GM08714 (cell line): ENCODE results near the gene URM1.

Experiments used
- H3K4me3 ChIP-seq: fragments of 200-500 bp; sonication (Bioruptor generic); 2 replicates; pipeline ENCODE4 v1.5.1; 2014; ENCODE audit warnings: mild to moderate bottlenecking, low read length, inconsistent platforms
- ZNF274 ChIP-seq: IDR thresholded peaks from 2 replicates; pipeline ENCODE4 v1.6.1; 2012; ENCODE audit warnings: mild to moderate bottlenecking, low read depth, low read length

URM1 gene

GRCh38 chr9:128389395-128390149 is 18.4 kb downstream of the URM1 start:
- no peak for TF ChIP-seq ZNF274

DNA sequence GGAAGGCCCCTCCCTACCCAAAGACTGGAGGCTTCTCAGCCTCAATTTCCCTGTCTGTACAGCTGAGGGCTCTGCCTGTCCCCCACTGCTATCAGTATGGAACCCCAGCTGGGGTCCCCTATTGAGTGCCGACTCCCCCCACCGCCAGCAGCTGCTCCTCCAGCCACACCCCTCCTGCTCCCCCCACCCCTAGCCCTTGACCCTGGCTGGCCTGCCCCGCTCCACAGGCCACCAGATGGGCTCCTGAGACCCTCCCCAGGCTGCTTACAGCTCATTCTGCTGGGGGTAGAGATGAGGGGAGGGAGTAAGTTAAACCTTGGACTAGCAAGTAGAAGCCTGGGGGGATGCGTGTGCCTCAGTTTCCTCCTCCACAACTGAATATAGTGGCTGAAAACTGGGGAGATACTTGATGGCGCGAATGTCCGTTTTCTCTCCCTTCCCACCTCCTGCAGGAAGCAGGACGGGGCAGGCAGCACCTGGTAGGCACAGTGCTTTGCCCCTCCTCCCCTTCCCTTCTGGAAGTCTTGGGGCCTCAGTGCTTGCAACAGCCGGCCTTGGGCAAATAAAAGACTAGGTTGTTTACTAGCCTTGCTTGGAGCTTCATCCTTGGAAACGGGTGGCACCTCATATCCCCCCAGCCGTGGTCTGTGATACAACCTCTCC is 19.1 kb downstream of the URM1 start:
- TF ChIP-seq ZNF274, result no peak
- no peak overlapping the region for H3K4me3 ChIP-seq

More at GRCh38 chr9:128389395-128390149, 18.4 kb downstream of the URM1 start:
- H3K4me3 ChIP-seq, result no peak overlapping the region

DNA sequence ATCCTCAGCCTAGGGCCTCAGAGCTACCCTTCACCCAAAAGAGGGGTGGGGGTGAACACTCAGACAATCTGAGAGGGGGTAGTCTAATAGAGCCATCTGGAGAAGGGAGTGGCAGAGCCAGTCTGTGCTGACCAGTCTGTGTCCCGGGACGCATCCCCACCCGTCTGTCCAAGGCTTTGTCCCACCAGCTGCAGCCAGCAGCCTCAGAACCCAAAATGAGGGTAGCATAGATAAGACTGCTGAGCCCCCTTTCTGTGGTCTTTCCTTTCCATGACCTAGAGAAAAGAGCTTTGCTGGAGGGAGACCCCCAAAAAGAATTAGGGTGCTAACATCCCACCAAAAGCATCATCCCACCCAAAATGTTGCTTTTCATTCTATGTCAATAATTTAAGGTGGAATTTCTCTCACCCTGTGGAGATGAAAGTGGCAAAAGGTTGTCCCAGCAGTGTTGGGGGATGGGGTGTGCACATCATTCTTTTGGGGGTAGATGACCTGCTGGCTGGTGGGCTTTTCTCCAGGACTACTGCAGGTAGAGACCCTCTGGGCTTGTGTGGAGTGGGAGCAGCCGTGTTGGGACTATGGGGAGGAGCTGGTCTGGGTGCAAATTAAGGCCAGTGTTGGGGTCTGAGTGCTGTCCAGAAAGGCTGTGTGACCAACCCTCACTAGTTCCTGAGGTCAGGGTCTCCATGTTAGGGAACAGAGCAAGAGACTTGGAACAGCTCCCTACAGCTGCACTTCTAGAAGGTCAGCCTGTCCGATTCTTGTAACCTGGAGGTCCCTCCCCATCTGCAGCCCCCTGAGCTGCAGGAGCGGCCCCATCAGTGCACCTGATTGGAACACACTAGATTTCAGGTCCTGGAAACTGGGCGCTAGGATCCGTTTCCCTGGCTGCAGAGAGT is 19.9 kb downstream of the URM1 start:
- TF ChIP-seq ZNF274, result no peak
- no peak overlapping the region for H3K4me3 ChIP-seq

DNA sequence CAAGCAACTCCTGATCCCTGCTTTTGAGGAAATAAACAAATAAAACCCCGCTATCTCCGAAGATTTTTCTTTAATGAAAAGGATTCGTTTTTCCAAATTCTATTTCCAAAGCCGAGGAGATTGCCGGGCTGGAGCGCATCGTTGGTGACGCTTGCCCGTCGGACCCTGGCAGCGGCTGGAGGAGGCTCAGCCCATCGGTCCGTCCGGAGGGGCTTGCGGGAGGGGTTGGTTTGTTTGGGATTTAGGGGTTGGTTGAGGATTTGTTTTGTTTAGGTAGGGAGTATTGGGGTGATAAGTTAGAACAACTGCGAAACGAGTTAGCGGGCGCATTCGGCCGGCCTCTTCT is 20.8 kb downstream of the URM1 start:
- no peak overlapping the region for H3K4me3 ChIP-seq
- no peak for TF ChIP-seq ZNF274

GRCh38 chr9:128392302-128393144 is 21.3 kb downstream of the URM1 start:
- H3K4me3 ChIP-seq, result no peak overlapping the region

GRCh38 chr9:128393145-128393775 is 22.1 kb downstream of the URM1 start:
- TF ChIP-seq ZNF274, result no peak
- no peak overlapping the region for H3K4me3 ChIP-seq

More at GRCh38 chr9:128392302-128393144, 21.3 kb downstream of the URM1 start:
- TF ChIP-seq ZNF274, result no peak

DNA sequence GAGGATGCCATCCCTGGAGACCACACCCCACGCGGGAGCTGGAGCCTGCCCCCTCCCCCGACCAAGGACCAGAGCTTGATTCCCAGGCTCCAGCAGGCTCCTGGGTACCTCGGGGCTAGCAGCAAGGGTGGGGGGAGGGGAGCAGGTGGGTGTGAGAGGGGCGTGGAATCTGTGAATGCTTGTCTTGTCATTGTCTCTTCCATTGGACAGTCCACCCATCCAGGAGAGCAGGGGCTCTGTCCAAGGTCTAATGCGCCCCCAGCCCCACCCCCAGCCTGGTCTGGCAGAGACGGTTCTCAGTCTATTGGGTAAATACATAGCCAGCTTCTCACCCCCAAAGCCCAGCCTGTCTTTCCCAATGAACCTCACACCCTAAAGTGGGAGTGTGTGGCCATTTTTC is 22.8 kb downstream of the URM1 start:
- TF ChIP-seq ZNF274, result no peak
- H3K4me3 ChIP-seq, result no peak overlapping the region

DNA sequence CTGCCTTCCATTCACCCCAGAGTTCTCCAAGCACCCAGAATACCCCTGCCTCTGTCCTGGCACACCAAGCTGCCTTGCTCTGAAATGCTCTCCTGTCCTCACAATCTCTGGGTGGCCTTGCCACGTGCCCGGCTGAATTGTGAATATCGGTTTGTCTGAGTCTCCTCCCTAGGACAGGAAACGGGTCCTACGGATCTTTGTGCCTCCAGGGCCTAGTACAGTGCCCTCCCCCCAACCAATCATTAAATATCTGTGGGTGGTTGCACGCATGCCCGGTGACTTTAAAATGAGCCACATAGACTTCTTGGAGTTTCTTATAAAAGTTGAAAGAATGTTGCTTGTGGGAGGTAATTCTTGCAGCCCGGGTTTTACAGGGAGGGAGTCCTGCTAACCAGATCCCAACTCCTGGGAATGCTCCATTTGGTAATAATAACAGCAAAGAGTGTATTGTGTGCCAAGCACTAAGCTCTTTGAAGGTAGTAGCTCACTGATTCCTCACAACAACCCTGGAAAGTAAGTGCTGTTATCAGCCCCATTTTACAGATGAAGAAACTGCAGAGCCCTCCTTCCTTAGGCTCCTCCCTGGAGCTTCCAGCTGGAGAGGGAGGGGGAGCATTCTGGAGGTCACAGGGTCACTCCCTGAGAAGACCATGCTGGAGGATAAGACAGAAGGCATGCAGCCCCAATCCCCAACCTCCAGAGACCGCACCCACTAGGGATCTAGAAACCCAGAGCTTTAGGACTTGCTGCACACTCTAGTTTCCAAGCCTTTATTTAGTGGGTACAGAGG is 23.4 kb downstream of the URM1 start:
- no peak for TF ChIP-seq ZNF274
- no peak overlapping the region for H3K4me3 ChIP-seq

- no peak for TF ChIP-seq ZNF274
- no peak overlapping the region for H3K4me3 ChIP-seq
Observed at GRCh38 chr9:128396970-128397613, 25.9 kb downstream of the URM1 start.

- H3K4me3 ChIP-seq, result no peak overlapping the region
- no peak for TF ChIP-seq ZNF274
Observed at GRCh38 chr9:128397831-128398230, 26.7 kb downstream of the URM1 start.

- H3K4me3 ChIP-seq, result no peak overlapping the region
- no peak for TF ChIP-seq ZNF274
Observed at GRCh38 chr9:128399861-128400260, 28.7 kb downstream of the URM1 start.

GRCh38 chr9:128404560-128404959 is 33.4 kb downstream of the URM1 start:
- no peak for TF ChIP-seq ZNF274
- no peak overlapping the region for H3K4me3 ChIP-seq
